Ishikawa (cell line): ENCODE results near the gene CAMK1D.

Source experiments
- EGR1 ChIP-seq: IDR thresholded peaks from 2 replicates; pipeline ENCODE4 v1.6.1; 2012
- EP300 ChIP-seq: IDR thresholded peaks from 2 replicates; pipeline ENCODE4 v1.6.1; 2012; ENCODE audit warnings: borderline replicate concordance
- TCF12 ChIP-seq: IDR thresholded peaks from 2 replicates; pipeline ENCODE4 v1.6.1; 2012; ENCODE audit warnings: low read depth
- TEAD4 ChIP-seq: IDR thresholded peaks from 2 replicates; pipeline ENCODE4 v1.6.1; 2012
- USF1 ChIP-seq: IDR thresholded peaks from 2 replicates; pipeline ENCODE4 v1.6.1; 2012

GRCh38 chr10:12819071-12819470 is 469.7 kb downstream of the CAMK1D start:
- no peak for TF ChIP-seq EGR1
- TF ChIP-seq TCF12: no peak
- TF ChIP-seq EP300: no peak
- no peak for TF ChIP-seq USF1
- no peak for TF ChIP-seq TEAD4
